HEK293T (cell line): ENCODE measurements around the gene SMIM38.

ENCODE experiments used
- CTCF ChIA-PET: fragments of 350-600 bp; formaldehyde crosslinking; extraction: SDS; loops from one replicate; lab custom pipeline; 2021; ENCODE audit warnings: antibody characterized with exemption, inconsistent platforms; lab: Yijun Ruan, JAX
- POLR2A ChIA-PET: fragments of 350-600 bp; formaldehyde crosslinking; extraction: SDS; loops from one replicate; lab custom pipeline; 2020; ENCODE audit warnings: antibody characterized with exemption, inconsistent platforms; lab: Yijun Ruan, JAX
- DNase-seq: peaks from one replicate; pipeline ENCODE4 v3.0.0; 2012; ENCODE audit warnings: mixed read lengths; ENCODE audit errors: extremely low spot score
- ARNT ChIP-seq: fragments of 450-650 bp; IDR thresholded peaks from 2 replicates; pipeline ENCODE4 v1.6.1; 2017; ENCODE audit warnings: mild to moderate bottlenecking
- BHLHE40 ChIP-seq: fragments of 450-650 bp; IDR thresholded peaks from 2 replicates; pipeline ENCODE4 v1.6.1; 2016; ENCODE audit warnings: mild to moderate bottlenecking, moderate library complexity, borderline replicate concordance
- CTBP1 ChIP-seq: fragments of 450-650 bp; IDR thresholded peaks from 2 replicates; pipeline ENCODE4 v1.6.1; 2016; ENCODE audit warnings: borderline replicate concordance
- ELF4 ChIP-seq: fragments of 450-650 bp; IDR thresholded peaks from 2 replicates; pipeline ENCODE4 v1.6.1; 2017; ENCODE audit warnings: antibody characterized with exemption
- FOXA1 ChIP-seq: fragments of 450-650 bp; IDR thresholded peaks from 2 replicates; pipeline ENCODE4 v1.6.1; 2016; ENCODE audit warnings: mild to moderate bottlenecking
- FOXK2 ChIP-seq: fragments of 450-650 bp; IDR thresholded peaks from 2 replicates; pipeline ENCODE4 v1.6.1; 2016; ENCODE audit warnings: mild to moderate bottlenecking
- FOXM1 ChIP-seq: fragments of 450-650 bp; IDR thresholded peaks from 2 replicates; pipeline ENCODE4 v1.6.1; 2017; ENCODE audit warnings: mild to moderate bottlenecking, borderline replicate concordance
- HDGF ChIP-seq: fragments of 450-650 bp; IDR thresholded peaks from 2 replicates; pipeline ENCODE4 v1.6.1; 2017; ENCODE audit warnings: antibody characterized with exemption, borderline replicate concordance
- L3MBTL2 ChIP-seq: fragments of 450-650 bp; conservative IDR thresholded peaks from 2 replicates; pipeline ENCODE4 v1.6.1; 2016; ENCODE audit warnings: mild to moderate bottlenecking
- LEF1 ChIP-seq: fragments of 450-650 bp; IDR thresholded peaks from 2 replicates; pipeline ENCODE4 v1.6.1; 2017; ENCODE audit warnings: mild to moderate bottlenecking, borderline replicate concordance
- NFRKB ChIP-seq: fragments of 450-650 bp; IDR thresholded peaks from 2 replicates; pipeline ENCODE4 v1.6.1; 2016; ENCODE audit warnings: mild to moderate bottlenecking, moderate library complexity
- SP1 ChIP-seq: fragments of 450-650 bp; IDR thresholded peaks from 2 replicates; pipeline ENCODE4 v1.6.1; 2017
- SUZ12 ChIP-seq: fragments of 450-650 bp; IDR thresholded peaks from 2 replicates; pipeline ENCODE4 v1.6.1; 2016; ENCODE audit warnings: mild to moderate bottlenecking
- TARDBP ChIP-seq: fragments of 450-650 bp; IDR thresholded peaks from 2 replicates; pipeline ENCODE4 v1.6.1; 2016
- ZNF384 ChIP-seq: fragments of 450-650 bp; IDR thresholded peaks from 2 replicates; pipeline ENCODE4 v1.6.1; 2016
- TF ChIP-seq, protein P1 (sequence below): fragments of 450-650 bp; IDR thresholded peaks from 2 replicates; pipeline ENCODE4 v1.6.1; 2016

Gene SMIM38

DNA sequence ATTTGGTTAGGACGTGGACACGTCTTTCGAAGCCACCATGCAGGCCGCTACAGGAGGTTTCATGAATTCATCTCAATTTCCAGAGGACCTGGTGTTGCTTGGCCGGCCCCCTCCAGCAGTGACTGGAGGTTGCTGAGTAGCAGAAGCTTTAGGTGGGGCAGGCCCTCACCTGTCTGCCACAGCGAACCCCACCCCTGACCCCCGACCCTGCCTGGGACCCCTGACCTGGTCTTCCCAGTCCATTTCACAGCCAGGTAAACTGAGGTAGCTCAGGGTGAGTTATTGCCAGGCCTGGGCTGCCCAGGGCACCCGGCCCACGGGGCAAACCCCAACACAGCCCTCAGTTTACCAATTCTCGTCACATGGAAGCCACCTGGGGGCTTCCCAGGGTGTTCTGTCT, 39.1 kb upstream of the SMIM38 start:
- no peak for TF ChIP-seq SUZ12
- TF ChIP-seq, protein P1, sequence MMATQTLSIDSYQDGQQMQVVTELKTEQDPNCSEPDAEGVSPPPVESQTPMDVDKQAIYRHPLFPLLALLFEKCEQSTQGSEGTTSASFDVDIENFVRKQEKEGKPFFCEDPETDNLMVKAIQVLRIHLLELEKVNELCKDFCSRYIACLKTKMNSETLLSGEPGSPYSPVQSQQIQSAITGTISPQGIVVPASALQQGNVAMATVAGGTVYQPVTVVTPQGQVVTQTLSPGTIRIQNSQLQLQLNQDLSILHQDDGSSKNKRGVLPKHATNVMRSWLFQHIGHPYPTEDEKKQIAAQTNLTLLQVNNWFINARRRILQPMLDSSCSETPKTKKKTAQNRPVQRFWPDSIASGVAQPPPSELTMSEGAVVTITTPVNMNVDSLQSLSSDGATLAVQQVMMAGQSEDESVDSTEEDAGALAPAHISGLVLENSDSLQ, result no peak
- TF ChIP-seq SP1, result no peak
- no peak for TF ChIP-seq ARNT
- TF ChIP-seq BHLHE40, result no peak
- no peak for TF ChIP-seq NFRKB
- TF ChIP-seq ELF4, result no peak
- TF ChIP-seq CTBP1, result no peak
- TF ChIP-seq HDGF, result no peak
- no peak for TF ChIP-seq FOXK2
- TF ChIP-seq TARDBP, result no peak
- no peak for TF ChIP-seq ZNF384
- no peak for TF ChIP-seq FOXM1
- TF ChIP-seq FOXA1, result no peak
- no peak for TF ChIP-seq LEF1
- no peak for TF ChIP-seq L3MBTL2
- ChIA-PET POLR2A (no interaction called here), CTCF (no interaction called here)
- no peak for DNase-seq

DNA sequence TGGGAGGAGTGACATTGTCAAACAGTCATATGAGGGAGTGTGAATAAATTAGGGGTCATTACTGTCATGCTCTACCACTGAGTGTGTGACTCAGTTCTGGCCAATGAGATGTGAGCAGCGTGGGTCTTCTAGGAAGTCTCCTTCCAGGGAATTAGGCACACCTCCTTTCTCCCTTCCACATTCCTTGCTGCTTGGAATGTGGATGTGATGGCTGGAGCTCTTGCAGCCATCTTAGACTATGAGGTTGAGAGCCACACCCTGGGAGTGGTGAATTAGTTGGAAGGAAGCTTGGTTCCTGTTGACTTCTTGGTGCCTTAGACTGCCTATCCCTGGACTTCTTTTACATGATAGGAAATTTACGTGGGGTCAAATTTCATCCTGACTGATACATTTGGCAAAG, 36.5 kb upstream of the SMIM38 start:
- ChIA-PET POLR2A (no interaction called here), CTCF (interaction anchor here (1.2 kb wide), 1 partner anchor 12 kb away, joined by 5 read pairs; no protein-coding TSS in a partner anchor)
- no peak for DNase-seq
- TF ChIP-seq LEF1 (no peak), ARNT (no peak), SUZ12 (no peak), FOXA1 (no peak), HDGF (no peak), CTBP1 (no peak), SP1 (no peak), L3MBTL2 (no peak), BHLHE40 (no peak)

DNA sequence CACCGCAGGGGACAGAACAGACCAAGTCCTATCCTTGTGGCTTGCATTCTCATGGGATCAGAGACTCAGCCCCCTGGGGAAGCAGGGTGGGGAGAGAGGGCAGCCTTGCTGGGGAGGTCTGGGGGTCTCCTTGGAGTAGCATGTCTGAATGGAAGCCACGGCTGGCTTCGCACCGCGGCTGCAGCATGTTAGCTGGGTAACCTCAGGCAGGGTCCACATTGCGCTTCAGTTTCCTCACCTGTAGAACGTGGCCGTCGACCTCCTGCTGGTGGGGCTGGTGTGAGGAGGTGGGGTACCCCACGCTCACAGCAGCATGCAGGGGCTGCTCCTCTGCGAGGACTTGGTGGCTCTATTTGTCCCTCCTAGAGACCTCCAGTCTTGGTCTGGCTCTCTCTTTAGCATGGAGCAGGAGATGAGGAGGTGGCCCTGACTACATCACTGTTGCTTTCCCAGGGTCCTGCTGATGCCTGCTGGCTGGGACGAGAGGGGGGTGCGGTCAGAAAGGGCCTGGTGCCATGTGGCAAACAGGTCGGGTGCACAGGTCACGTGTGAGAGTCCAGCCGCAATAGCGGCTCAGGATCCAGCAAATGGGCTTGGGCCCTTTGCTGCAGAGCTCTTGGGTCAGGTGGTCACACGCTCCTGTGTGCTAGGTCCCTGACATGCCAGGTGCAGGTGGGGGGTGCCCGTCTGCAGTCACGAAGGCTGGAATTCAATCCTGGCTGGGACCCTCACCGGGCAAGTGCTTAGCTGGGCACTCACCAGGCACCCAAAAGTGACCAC, 35.4 kb upstream of the SMIM38 start:
- POLR2A ChIA-PET, result no interaction called here
- CTCF ChIA-PET, result no interaction called here
- TF ChIP-seq, protein P1, result no peak
- TF ChIP-seq SUZ12, result no peak
- no peak for TF ChIP-seq LEF1
- no peak for TF ChIP-seq SP1
- no peak for TF ChIP-seq HDGF
- TF ChIP-seq BHLHE40, result no peak
- TF ChIP-seq FOXM1, result no peak
- no peak for TF ChIP-seq FOXK2
- TF ChIP-seq ARNT, result no peak
- no peak for TF ChIP-seq ELF4
- no peak for TF ChIP-seq NFRKB
- DNase-seq, result no peak

GRCh38 chr11:69121021-69121420, 34.7 kb upstream of the SMIM38 start:
- no peak for TF ChIP-seq LEF1
- no peak for TF ChIP-seq HDGF
- TF ChIP-seq, protein P1, result no peak
- TF ChIP-seq TARDBP, result no peak
- no peak for TF ChIP-seq SP1
- TF ChIP-seq FOXA1, result no peak
- POLR2A ChIA-PET, result no interaction called here
- DNase-seq, result no peak
- CTCF ChIA-PET, result interaction anchor here (0.6 kb wide), 1 partner anchor 11 kb away, joined by 3 read pairs; no protein-coding TSS in a partner anchor

GRCh38 chr11:69121621-69122325, 34.0 kb upstream of the SMIM38 start:
- POLR2A ChIA-PET, result no interaction called here
- CTCF ChIA-PET, result interaction anchor here (0.6 kb wide), 1 partner anchor 10 kb away, joined by 3 read pairs; no protein-coding TSS in a partner anchor
- no peak for DNase-seq
- no peak for TF ChIP-seq HDGF
- no peak for TF ChIP-seq BHLHE40
- no peak for TF ChIP-seq ZNF384
- no peak for TF ChIP-seq TARDBP
- no peak for TF ChIP-seq SUZ12
- TF ChIP-seq ARNT, result no peak
- no peak for TF ChIP-seq FOXK2
- TF ChIP-seq LEF1, result no peak
- TF ChIP-seq FOXA1, result no peak
- TF ChIP-seq NFRKB, result no peak
- TF ChIP-seq FOXM1, result no peak
- TF ChIP-seq, protein P1, result no peak
- no peak for TF ChIP-seq CTBP1
- TF ChIP-seq ELF4, result no peak
- no peak for TF ChIP-seq SP1
- no peak for TF ChIP-seq L3MBTL2

DNA sequence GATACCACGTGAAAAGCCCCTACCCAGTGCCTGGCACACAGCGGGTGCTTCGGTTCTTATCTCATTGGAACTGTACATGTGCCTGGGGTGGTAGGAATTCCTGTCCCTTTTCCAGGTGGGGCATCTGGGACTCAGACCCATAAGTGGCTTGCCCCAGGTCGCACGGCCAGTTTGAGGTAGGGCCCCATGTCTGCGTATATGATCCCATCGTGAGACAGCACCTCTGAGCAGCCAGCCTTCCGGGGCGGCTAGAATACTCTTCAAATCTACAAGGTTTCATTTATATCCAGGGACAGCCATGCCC, 33.5 kb upstream of the SMIM38 start:
- ChIA-PET POLR2A (no interaction called here), CTCF (no interaction called here)
- no peak for TF ChIP-seq ELF4
- TF ChIP-seq TARDBP, result no peak
- TF ChIP-seq LEF1, result no peak
- no peak for TF ChIP-seq CTBP1
- TF ChIP-seq FOXM1, result no peak
- TF ChIP-seq L3MBTL2, result no peak
- no peak for TF ChIP-seq FOXK2
- no peak for TF ChIP-seq ZNF384
- no peak for TF ChIP-seq ARNT
- no peak for TF ChIP-seq SUZ12
- no peak for DNase-seq
